Keratinocyte (primary cell): ENCODE data around the gene TRAPPC13.

Source experiments
- CTCF ChIP-seq, 3 experiments: IDR thresholded peaks in 1 of 3; conservative IDR thresholded peaks in 1 of 3; optimal IDR thresholded peaks in 1 of 3; 2 replicates in 2 of 3; 3 replicates in 1 of 3; pipeline versions ENCODE3 to v1.5.1; 2011; ENCODE audit warnings: low read length in 3 of 3, mild to moderate bottlenecking in 3 of 3, moderate library complexity in 2 of 3, control low read depth in 1 of 3, inconsistent platforms in 1 of 3; ENCODE audit not compliant: insufficient read depth in 2 of 3; ENCODE audit errors: extremely low read depth in 1 of 3
- EZH2 ChIP-seq: IDR thresholded peaks from one replicate; pipeline ENCODE4 v1.6.1; 2012; ENCODE audit warnings: inconsistent platforms, mild to moderate bottlenecking, low read length, moderate library complexity

- TF ChIP-seq CTCF (optimal IDR thresholded peaks at IDR 0.05 in 1 of 3, IDR thresholded peaks at IDR 0.05 in 1 of 3, conservative IDR thresholded peaks at IDR 0.05 in 1 of 3; ENCODE audit: extremely low read depth in 1 of 3, insufficient read depth in 2 of 3, low read length in 3 of 3) (no peak), EZH2 (no peak)
Observed at GRCh38 chr5:65672796-65673195, 48.0 kb downstream of the TRAPPC13 start.
